Suppressor macrophage treated with lipopolysaccharide for 1 hour (primary cell): ENCODE data around the gene SNAP23.

Experiments used
- DNase-seq, 3 donors: peaks; one replicate each; pipeline ENCODE4 v3.0.0-alpha.2; 2020 to 2022

Gene SNAP23

GRCh38 chr15:42495361-42496212, at the start of gene SNAP23:
SNAP23 (plus strand) TSS chr15:42495634; CDS start chr15:42511847, 16,213 bp downstream.
- DNase-seq: peak; percentile 93 to 96 (median 94)

- DNase-seq: no peak
Measured at GRCh38 chr15:42447599-42447998, 47.8 kb upstream of the SNAP23 start.

- no peak for DNase-seq
Measured at GRCh38 chr15:42448281-42448680, 47.2 kb upstream of the SNAP23 start.

- DNase-seq: no peak
Measured at GRCh38 chr15:42449770-42450424, 45.5 kb upstream of the SNAP23 start.

GRCh38 chr15:42450425-42450790, 45.0 kb upstream of the SNAP23 start:
- no peak for DNase-seq

- no peak for DNase-seq
Measured at GRCh38 chr15:42453826-42454225, 41.6 kb upstream of the SNAP23 start.

- no peak for DNase-seq
Measured at GRCh38 chr15:42456531-42456930, 38.9 kb upstream of the SNAP23 start.

DNA sequence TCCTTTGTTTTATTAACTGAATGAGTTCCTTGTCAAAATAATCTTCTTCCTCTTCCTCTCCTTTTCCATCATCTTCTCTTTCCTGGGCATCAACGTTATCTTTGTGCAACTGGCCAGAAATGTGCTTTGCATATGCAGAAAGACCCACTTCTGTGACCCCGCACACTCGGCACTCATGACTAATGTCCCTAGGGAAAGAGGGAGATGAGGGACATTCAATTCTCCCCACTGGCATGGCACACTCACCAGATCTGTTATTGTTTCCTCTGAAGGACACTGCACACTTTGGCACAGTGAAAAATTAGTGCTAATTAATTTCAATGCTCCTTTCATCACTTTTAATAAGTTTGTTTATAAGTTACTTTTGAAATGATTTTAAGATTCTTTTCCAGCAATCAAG, 38.5 kb upstream of the SNAP23 start:
- no peak for DNase-seq

DNA sequence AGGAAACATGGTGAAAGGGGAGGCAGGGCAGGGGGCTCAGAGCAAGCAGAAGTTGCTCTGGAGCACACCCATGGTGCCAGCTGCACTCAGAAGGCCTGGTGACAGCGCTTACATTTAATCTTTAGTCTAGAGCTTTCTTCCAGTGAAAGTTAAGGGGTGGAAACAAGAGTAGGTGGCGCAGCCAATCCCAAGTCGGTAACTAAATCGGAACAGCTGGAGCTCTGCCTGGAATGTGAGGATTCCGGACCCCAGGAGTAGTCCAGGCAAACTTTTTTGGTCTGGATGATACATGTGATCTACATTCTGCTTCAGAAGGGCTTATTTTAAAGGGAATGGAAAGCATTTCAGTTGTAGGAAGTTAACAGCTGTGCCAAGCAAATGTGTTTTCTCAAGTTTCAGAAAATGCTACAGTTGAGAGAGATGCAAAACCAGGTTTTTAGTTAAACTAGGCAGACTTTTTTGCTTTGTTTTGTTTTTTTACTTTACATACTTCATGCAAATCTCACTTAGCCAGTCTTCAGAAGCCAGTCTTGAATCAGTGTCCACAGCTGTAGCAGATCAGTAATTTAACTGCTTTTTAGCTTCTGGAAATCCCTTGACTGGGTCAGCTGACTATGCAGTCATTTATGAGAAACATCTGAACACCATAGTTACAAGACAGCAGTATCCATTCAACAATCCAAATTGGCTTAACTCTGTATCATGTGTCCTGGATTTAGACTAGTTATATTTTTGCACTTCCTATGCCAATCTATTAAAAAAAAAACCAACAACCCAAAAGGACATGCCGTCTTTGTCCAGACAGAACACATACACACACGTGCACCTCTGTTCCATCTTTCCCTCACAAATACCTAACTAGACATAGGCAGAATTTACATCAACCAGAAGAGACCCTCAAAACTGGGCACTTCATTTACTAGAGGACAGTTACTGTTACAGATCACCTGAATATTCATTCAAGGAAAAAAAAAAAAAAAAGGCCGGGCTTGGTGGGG, 37.7 kb upstream of the SNAP23 start:
- DNase-seq: peak; percentile 67 to 76 (median 68)

DNA sequence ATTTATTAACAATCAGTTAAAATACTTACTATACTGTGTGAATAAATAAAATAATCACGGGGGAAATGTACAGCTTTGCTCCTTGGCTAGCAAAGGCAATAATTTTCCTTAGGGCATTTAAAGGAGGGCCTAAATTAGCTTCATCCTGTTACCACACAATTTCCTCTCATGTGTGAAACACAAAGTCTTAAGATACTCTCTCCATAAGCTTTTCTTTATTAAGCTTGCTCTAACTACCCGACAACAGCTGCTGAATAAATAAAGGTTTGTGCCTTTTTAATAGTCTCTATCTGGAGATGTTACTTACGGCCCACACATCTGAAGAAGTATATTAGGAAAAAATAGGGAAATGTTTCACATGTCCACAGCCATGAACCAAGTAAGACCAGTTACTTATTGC, 34.2 kb upstream of the SNAP23 start:
- no peak for DNase-seq

GRCh38 chr15:42465520-42466259, 29.7 kb upstream of the SNAP23 start:
- DNase-seq: no peak

- no peak for DNase-seq
Measured at GRCh38 chr15:42471002-42471401, 24.4 kb upstream of the SNAP23 start.

- DNase-seq: peak in 2 of 3 donors; percentile 61 to 62
Measured at GRCh38 chr15:42474827-42475226, 20.6 kb upstream of the SNAP23 start.

- DNase-seq: no peak
Measured at GRCh38 chr15:42482701-42483100, 12.7 kb upstream of the SNAP23 start.

GRCh38 chr15:42483677-42484076, 11.8 kb upstream of the SNAP23 start:
- DNase-seq: no peak

- peak in 2 of 3 donors; percentile 55 to 59 for DNase-seq
Measured at GRCh38 chr15:42490291-42490670, 5.2 kb upstream of the SNAP23 start.

DNA sequence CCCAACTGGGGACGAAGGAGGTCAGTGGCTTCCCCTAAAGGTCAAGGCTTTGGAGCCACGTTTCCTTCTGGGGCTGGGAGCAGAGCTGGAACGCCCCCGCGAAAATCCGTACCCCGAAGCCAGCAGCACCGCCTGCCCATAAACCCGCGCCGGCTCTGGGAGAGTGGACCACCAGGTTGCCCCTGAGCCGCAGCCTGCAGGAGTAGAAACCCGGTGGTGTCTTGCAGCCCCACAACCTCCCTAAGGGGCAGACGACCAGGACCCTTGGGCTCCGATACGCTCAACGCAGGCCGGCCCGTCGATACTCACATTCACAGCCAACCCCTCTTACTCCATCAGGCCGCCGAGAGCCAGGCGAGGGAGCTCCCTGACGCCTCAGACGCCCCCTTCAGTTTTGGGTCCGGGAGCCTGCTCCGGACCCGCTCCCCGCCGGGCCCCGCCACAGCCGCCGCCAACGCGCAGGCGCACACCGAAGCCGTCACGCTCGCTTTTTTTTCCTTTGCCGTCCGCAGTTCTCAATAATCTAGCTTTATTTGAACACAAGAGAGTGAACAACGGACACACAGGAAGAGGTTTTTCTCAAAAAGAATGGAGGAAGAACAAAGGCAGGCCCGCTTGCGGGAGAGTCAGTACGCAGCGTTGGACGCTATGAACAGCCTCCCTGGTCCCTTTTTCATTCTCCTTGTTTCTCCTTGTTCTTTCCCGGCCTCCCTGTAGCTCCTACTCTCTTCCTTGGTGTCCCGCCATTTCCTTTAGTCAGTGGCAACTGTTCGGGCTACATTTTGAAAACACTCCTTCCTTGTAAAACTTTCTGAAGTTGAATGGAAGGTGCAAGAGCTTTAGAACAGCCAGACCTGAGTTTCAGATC, 4.5 kb upstream of the SNAP23 start, which contains the start of gene ZNF106:
ZNF106 (minus strand) TSS at position 471 of the 868 bp plus-strand sequence. CDS start 18,852 bp downstream, outside the sequence.
- DNase-seq: peak; percentile 92 to 96 (median 94)

DNA sequence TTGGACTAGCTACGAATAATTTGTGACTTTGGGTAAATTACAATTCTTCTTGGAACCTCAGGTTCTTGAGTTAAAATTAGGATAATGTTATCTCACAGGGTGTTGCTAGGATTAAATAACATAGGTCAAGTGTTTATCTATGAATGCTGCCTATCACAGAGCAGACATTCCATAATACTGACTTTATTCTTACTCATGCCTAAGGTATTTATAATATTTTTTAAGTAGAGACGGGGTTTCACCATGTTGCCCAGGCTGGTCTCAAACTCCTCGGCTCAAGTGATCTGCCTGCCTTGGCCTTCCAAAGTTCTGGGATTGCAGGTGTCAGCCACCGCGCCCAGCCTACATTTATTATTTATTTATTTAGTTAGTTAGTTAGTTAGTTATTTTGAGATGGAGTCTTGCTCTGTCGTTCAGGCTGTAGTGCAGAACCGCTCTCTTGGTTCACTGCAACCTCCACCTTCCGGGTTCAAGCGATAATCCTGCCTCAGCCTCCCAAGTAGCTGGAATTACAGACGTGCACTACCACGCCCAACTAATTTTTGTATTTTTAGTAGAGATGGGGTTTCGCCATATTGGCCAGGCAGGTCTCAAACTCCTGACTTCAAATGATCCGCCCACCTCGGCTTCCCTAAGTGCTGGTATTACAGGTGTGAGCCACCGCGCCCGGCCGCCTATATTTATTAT, 3.8 kb upstream of the SNAP23 start:
- no peak for DNase-seq

GRCh38 chr15:42493679-42494078, 1.8 kb upstream of the SNAP23 start:
- peak; percentile 18 to 69 (median 62) for DNase-seq

DNA sequence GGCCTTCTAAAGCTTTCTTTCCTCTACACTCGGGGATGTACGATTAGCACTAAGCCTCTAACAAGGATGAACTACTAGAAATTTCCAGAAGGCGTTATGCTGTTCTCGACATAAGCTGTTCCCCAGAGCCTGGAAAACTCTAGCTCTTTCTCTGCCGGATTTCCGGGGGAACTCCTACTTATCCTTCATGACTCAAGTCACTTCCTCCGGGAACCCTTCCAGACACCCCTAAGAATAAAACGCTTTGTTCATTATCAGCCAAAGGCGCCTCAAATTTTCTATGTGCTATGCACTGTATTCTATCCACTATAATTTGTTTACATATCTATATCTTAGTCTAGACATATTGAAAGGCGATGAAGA, 455 bp upstream of the SNAP23 start:
- DNase-seq: peak; percentile 78 to 87 (median 79)
